Osteocyte (in vitro differentiated cells): ENCODE measurements around the gene COL2A1. TPM values are rescaled to one million over a fixed set of nuclear protein-coding genes. Genes with fewer than 3 reads are reported as not detected.

Source experiments
- DNase-seq: peaks from one replicate; pipeline ENCODE4 v3.0.0; 2021; ENCODE audit warnings: mixed read lengths; ENCODE audit not compliant: unreplicated experiment; ENCODE audit errors: extremely low spot score
- H3K27ac Mint-ChIP-seq: one replicate; pipeline ENCODE4 v1.8.0; 2021; ENCODE audit warnings: mild to moderate bottlenecking, mixed read lengths; ENCODE audit not compliant: unreplicated experiment
- H3K27me3 Mint-ChIP-seq: one replicate; pipeline ENCODE4 v1.8.0; 2021; ENCODE audit warnings: mixed read lengths; ENCODE audit not compliant: unreplicated experiment
- H3K36me3 Mint-ChIP-seq: one replicate; pipeline ENCODE4 v1.8.0; 2021; ENCODE audit warnings: mixed read lengths; ENCODE audit not compliant: unreplicated experiment
- H3K4me1 Mint-ChIP-seq: one replicate; pipeline ENCODE4 v1.8.0; 2021; ENCODE audit warnings: mixed read lengths; ENCODE audit not compliant: unreplicated experiment
- H3K4me3 Mint-ChIP-seq: one replicate; pipeline ENCODE4 v1.8.0; 2021; ENCODE audit warnings: mild to moderate bottlenecking, moderate library complexity, mixed read lengths; ENCODE audit not compliant: unreplicated experiment
- H3K9me3 Mint-ChIP-seq: one replicate; pipeline ENCODE4 v1.8.0; 2021; ENCODE audit warnings: mixed read lengths; ENCODE audit not compliant: unreplicated experiment
- total RNA-seq: library from RNA; stranded (reverse); gene quantifications from 2 replicates; pipeline ENCODE4 v1.2.1, GENCODE V29; 2021
- TF ChIP-seq, protein P1 (sequence below): fragments of 200-600 bp; sonication (generic); IDR thresholded peaks from 2 replicates; pipeline ENCODE4 v1.5.0; 2021; ENCODE audit warnings: antibody characterized with exemption, mild to moderate bottlenecking, moderate library complexity

Gene COL2A1
- total RNA-seq, 1 donor from 2014 or later: 0.70 TPM

DNA sequence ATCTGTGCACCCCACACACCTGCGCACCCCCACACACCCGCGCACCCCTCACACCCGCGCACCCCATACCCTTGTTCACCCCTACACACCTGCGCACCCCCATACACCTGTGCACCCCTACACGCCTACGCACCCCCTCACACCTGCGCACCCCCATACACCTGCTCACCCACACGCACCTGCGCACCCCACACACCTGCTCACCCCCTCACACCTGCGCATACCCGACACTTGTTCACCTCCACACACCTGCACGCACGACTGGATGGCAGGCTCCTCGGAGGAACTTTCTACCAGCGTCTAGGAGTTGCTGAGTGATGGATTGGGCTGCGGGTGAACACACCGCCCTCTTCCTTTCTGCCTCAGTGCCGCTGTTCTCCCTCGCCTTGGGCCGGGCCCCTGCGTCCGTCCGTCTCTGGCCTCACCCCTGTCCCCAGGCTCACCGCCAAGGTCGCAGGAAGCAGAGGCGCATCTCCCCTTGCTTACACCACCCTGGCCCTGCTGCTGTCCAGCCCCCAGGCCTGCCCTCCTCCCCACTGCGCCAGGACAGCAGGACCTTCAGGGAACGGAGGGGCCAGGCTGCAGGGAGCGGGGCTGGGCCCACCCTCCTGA lies 61.6 kb downstream of the COL2A1 start:
- Mint-ChIP-seq H3K9me3 (no peaks in the 10 kb centered on the region), H3K4me1 (peaks cover 29% of the 10 kb centered on the region), H3K36me3 (no peaks in the 10 kb centered on the region), H3K27ac (no peak overlapping the region), H3K4me3 (no peak overlapping the region), H3K27me3 (no peaks in the 10 kb centered on the region)
- no peak for DNase-seq
- TF ChIP-seq, protein P1, sequence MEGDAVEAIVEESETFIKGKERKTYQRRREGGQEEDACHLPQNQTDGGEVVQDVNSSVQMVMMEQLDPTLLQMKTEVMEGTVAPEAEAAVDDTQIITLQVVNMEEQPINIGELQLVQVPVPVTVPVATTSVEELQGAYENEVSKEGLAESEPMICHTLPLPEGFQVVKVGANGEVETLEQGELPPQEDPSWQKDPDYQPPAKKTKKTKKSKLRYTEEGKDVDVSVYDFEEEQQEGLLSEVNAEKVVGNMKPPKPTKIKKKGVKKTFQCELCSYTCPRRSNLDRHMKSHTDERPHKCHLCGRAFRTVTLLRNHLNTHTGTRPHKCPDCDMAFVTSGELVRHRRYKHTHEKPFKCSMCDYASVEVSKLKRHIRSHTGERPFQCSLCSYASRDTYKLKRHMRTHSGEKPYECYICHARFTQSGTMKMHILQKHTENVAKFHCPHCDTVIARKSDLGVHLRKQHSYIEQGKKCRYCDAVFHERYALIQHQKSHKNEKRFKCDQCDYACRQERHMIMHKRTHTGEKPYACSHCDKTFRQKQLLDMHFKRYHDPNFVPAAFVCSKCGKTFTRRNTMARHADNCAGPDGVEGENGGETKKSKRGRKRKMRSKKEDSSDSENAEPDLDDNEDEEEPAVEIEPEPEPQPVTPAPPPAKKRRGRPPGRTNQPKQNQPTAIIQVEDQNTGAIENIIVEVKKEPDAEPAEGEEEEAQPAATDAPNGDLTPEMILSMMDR: no peak

DNA sequence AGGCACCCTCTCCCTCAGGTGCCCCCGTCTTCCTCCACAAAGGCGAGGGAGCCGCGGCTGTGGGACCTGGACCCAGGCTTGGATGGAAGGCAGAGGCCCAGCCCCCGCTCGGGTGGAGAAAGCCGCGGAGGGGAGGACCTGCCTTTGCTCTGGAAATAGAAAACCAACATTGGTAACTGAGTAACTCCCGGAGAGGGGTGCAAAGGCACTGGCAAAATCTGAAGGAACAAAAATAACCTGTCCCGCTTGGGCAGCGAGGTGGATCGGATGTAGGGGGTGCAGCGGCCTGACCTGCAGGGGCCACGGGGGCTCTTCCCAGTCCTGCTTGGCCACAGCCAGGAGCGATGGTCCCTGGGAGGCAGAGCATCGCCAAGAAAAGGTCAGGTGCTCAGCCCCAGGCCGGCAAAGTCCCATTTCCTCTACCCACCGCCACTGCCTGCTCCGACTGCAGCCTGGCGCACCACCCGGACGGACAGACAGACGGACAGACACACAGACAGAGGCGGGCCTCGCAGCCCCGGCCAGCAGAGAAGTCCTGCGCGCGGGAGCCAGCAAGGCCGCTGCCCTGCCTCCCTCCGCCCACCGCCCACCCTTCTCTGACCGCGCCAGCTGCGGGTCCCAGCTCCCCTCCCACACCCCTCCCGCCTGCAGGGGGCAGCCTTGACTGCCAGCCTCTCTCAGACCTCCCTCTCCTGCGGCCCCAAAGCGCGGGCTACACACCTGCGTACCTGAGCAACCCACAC lies 62.2 kb downstream of the COL2A1 start:
- H3K27me3 Mint-ChIP-seq: no peaks in the 10 kb centered on the region
- no peak overlapping the region for H3K4me3 Mint-ChIP-seq
- peaks cover 25% of the 10 kb centered on the region for H3K4me1 Mint-ChIP-seq
- H3K9me3 Mint-ChIP-seq: no peaks in the 10 kb centered on the region
- DNase-seq: no peak
- H3K27ac Mint-ChIP-seq: no peak overlapping the region
- no peaks in the 10 kb centered on the region for H3K36me3 Mint-ChIP-seq
- TF ChIP-seq, protein P1: no peak

DNA sequence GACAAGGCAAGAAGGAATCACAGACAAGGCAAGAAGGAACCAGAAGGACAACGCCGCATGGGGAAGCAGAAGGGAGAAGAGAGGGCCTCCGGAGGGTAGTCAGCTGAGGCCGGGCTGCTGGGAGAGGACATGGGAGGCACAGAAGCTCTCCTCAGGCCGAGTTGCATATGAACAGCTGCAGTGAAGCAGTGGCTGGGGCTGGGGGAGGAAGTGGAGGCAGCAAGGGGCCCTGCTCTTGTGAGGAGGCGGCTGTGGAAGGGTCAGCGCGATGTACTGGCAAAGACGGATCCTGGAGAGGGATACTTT lies 62.8 kb downstream of the COL2A1 start:
- Mint-ChIP-seq H3K4me3 (no peak overlapping the region), H3K36me3 (no peaks in the 10 kb centered on the region), H3K27me3 (no peaks in the 10 kb centered on the region), H3K27ac (no peak overlapping the region), H3K9me3 (no peaks in the 10 kb centered on the region), H3K4me1 (peaks cover 19% of the 10 kb centered on the region)
- TF ChIP-seq, protein P1: no peak
- DNase-seq: no peak

DNA sequence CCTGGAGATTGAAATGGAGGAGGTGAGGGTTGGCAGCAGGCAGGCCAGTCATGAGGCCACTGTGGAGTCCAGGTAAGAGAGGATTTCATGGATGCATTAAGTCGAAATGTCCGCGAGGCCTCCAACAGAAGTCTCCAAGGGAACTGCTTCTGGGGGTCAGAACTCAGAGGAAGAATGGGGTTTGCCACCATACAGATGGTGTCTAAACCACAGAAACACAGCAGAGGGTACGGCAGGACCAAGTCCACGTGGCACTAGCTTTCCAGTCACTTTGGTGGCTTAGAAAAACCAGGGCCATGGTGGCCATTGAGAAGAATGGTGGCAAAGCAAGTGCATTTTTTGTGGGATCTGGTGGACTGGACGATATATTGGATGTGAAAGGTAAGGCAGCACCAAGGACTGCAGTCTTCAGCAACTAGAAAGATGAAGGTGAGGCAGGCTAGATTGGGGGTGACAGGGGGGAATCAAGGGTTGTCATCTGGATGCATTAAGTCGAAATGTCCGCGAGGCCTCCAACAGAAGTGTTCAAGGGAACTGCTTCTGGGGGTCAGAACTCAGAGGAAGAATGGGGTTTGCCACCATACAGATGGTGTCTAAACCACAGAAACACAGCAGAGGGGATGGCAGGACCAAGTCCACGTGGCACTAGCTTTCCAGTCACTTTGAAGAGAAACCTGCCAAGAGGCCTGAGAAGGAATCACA lies 63.4 kb downstream of the COL2A1 start:
- Mint-ChIP-seq H3K27ac (no peak overlapping the region), H3K27me3 (no peaks in the 10 kb centered on the region), H3K4me1 (peaks cover 17% of the 10 kb centered on the region), H3K9me3 (no peaks in the 10 kb centered on the region), H3K4me3 (no peak overlapping the region), H3K36me3 (no peaks in the 10 kb centered on the region)
- DNase-seq: no peak
- TF ChIP-seq, protein P1: no peak

DNA sequence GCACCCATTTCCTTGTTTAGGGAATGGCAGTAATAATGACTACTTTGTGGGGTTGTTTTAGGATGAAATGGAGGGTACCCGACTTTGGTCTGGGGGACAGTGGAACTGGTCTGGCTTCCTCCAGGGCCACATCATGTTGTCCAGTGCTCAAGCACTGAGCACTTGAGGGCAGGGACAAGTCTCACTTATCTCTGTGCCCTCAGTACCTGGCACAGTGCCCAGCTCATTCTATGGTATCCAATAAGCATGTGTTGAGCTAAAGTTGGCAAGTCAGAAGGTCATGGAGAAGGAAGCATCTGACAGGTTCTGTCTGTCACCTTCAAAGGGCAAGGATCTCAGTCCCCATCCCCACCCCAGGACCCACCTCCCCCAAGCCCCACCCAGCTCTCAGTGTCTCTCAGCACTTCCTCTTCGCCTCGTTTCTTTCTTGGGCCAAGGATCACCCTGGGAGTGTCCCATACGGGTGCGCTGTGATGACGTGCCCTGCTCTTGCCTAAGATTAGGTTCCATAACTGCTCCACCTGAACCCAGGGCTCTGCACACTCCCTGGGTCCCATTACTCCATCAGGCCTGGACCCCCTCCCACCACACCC lies 65.2 kb downstream of the COL2A1 start:
- no peaks in the 10 kb centered on the region for H3K27me3 Mint-ChIP-seq
- no peaks in the 10 kb centered on the region for H3K9me3 Mint-ChIP-seq
- no peaks in the 10 kb centered on the region for H3K36me3 Mint-ChIP-seq
- H3K27ac Mint-ChIP-seq: no peak overlapping the region
- peaks cover 28% of the 10 kb centered on the region for H3K4me1 Mint-ChIP-seq
- no peak overlapping the region for H3K4me3 Mint-ChIP-seq
- TF ChIP-seq, protein P1: no peak
- DNase-seq: no peak
